ENCODE data around the gene ZRANB1.

DNA sequence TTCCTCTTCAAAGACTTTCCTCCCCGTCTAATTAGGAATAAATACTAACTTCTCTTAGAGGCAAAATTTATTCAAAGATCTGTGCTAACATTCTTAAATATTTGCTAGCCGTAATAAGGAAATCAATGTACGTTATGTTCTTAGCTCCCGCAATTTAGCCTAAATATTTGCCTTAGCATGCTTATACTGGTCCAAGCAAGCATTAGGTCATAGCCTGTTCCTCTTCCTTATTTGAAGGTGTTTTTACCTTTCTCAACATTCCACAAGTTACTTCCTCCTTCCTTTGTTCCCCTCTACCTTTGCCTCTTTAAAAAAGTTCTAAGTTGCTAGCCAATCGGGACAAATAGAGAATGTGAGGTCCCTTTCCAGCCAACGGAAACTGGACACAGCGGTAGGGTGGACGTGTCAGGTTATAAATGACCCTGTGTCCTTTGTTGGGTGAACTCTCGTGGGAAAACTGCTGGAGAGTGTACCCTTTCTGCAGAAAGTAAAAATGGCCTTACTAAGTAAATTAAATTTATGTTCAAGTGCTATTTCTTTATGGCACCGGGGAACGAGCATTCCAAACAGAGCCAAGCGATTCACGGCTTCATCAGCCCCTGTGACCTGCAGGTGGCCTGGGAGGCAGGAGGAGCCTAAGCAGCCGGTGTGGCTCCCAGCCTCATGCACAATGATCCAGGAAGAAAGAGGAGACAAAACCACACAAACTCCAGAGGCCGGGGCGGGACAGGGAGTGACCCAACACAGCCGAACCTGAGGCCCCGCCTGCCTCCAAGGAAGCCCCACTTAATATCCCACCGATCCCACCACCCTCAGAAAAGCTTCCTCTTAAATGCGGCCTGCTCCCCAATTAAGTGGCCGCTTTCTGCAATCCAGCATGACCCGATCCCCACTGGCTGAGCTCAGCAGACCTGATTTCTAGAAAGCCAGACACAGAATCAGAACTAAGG lies 67.0 kb downstream of the ZRANB1 start:
- TF ChIP-seq CTCF (IDR thresholded peaks at IDR 0.05 in 4 of 5, conservative IDR thresholded peaks at IDR 0.05 in 1 of 5) = no peak
- no peak for TF ChIP-seq POLR2A (IDR thresholded peaks at IDR 0.05)
